Left lung (tissue), 10 donors: ENCODE data around the gene CLDN9. TPM values are rescaled to one million over a fixed set of nuclear protein-coding genes. Genes with fewer than 3 reads are reported as not detected.

ENCODE experiments used
- ATAC-seq: fragments of 200-7000 bp; cut with Tn5 transposase; one replicate; pipeline ENCODE4 v1.9.1; 2020; ENCODE audit warnings: moderate library complexity
- DNase-seq, 4 donors: peaks; one replicate each; pipeline ENCODE4 v3.0.0-alpha.2; 2013 to 2020
- H3K27ac ChIP-seq, 2 donors: fragments of 200-600 bp; sonication (generic) in 1 of 2; one replicate each; pipeline versions ENCODE4 v1.5.0 to v1.8.0; 2020 to 2021
- H3K27me3 ChIP-seq, 2 donors: fragments of 200-600 bp; sonication (generic) in 1 of 2; one replicate each; pipeline versions ENCODE4 v1.5.0 to v1.8.0; 2020 to 2021
- H3K36me3 ChIP-seq, 2 donors: fragments of 200-600 bp; sonication (generic) in 1 of 2; one replicate each; pipeline versions ENCODE4 v1.5.0 to v1.8.0; 2020 to 2021
- H3K4me1 ChIP-seq, 2 donors: fragments of 200-600 bp; one replicate each; pipeline ENCODE4 v1.8.0; 2021
- H3K4me3 ChIP-seq, 2 donors: fragments of 200-600 bp; sonication (generic) in 1 of 2; one replicate each; pipeline versions ENCODE4 v1.5.0 to v1.8.0; 2020 to 2021; ENCODE audit warnings: mild to moderate bottlenecking in 1 of 2
- H3K9me3 ChIP-seq, 2 donors: fragments of 200-600 bp; sonication (generic) in 1 of 2; one replicate each; pipeline versions ENCODE4 v1.5.0 to v1.8.0; 2020 to 2021
- CTCF ChIP-seq, 2 donors: fragments of 200-600 bp; sonication (generic) in 1 of 2; IDR thresholded peaks; one replicate each; pipeline versions ENCODE4 v1.5.0 to v1.8.0; 2021; ENCODE audit warnings: antibody characterized with exemption in 2 of 2
- intact Hi-C, 2 donors: fragments of 100-400 bp; cut with DNase I; formaldehyde crosslinking; loops; one replicate each; pipeline versions ENCODE4 v1.11.2 to v1.14.2; 2022
- polyA plus RNA-seq, 6 donors: library from polyadenylated mRNA; unstranded; fragments of 120-200 nt; gene quantifications; one replicate each; pipeline ENCODE4 v1.2.1, GENCODE V29; 2013; ENCODE audit not compliant: insufficient read length in 6 of 6
- total RNA-seq, 2 donors: library from RNA; stranded (reverse); fragmentation: NEBNext Ultra II Directional; extraction: Animal tissue kit (Norgen Biotek cat#: 25700); gene quantifications; one replicate each; pipeline ENCODE4 v1.2.1, GENCODE V29; 2021
- donor health status: DM: no; HTN: yes; CAD: no.
- donor health status: DM: no; HTN: no; CAD: no.

The CLDN9 gene
- total and polyA plus RNA-seq, 8 donors: 0.85 to 6.5 (median 5.8) TPM

GRCh38 chr16:3023669-3024478, 11.2 kb downstream of the CLDN9 start, which contains the start of the genes HCFC1R1 and THOC6:
Gene HCFC1R1, minus strand, starts transcription at chr16:3023942. Its CDS starts 1 bp downstream, at chr16:3023941.
Gene THOC6, plus strand, starts transcription at chr16:3024035. Its CDS starts 292 bp downstream, at chr16:3024327.
- no peak for TF ChIP-seq CTCF (IDR thresholded peaks at IDR 0.05)

GRCh38 chr16:3025032-3026002, 12.6 kb downstream of the CLDN9 start:
- DNase-seq (no peak), ATAC-seq (no peak)
- H3K36me3 ChIP-seq: peaks cover 0 to 26% of the 10 kb centered on the region in 2 donors
- no peak overlapping the region for H3K27ac ChIP-seq
- H3K4me1 ChIP-seq: peaks cover 29 to 67% of the 10 kb centered on the region in 2 donors
- intact Hi-C loops: no loop called here
- H3K9me3 ChIP-seq: no peaks in the 10 kb centered on the region
- H3K27me3 ChIP-seq: peaks cover 13 to 21% of the 10 kb centered on the region in 2 donors
- TF ChIP-seq CTCF (IDR thresholded peaks at IDR 0.05): no peak
- H3K4me3 ChIP-seq: peak overlapping the region in 1 of 2 donors; percentile 83

More at GRCh38 chr16:3023669-3024478, 11.2 kb downstream of the CLDN9 start, which contains the start of the genes HCFC1R1 and THOC6:
- H3K27ac ChIP-seq: peak within 1 kb of the TSS; percentile 94 to 97
- intact Hi-C loops: no loop called here
- H3K9me3 ChIP-seq: no peaks in the 10 kb centered on the region
- H3K36me3 ChIP-seq: peaks cover 0 to 26% of the 10 kb centered on the region in 2 donors
- H3K4me1 ChIP-seq: peaks cover 32 to 64% of the 10 kb centered on the region in 2 donors
- H3K27me3 ChIP-seq: peaks cover under 1 to 9% of the 10 kb centered on the region in 2 donors
- peak; percentile 94 to 99 (median 97) for DNase-seq
- peak; percentile 68 for ATAC-seq
- H3K4me3 ChIP-seq: peak within 1 kb of the TSS; percentile 61 to 83

- DNase-seq (no peak), ATAC-seq (no peak)
- Histone ChIP-seq H3K27ac (no peak overlapping the region), H3K9me3 (no peaks in the 10 kb centered on the region), H3K4me3 (no peak overlapping the region), H3K4me1 (peaks cover 29 to 67% of the 10 kb centered on the region in 2 donors), H3K36me3 (peaks cover 0 to 26% of the 10 kb centered on the region in 2 donors), H3K27me3 (peaks cover 18 to 28% of the 10 kb centered on the region in 2 donors)
- intact Hi-C loops: no loop called here
- TF ChIP-seq CTCF (IDR thresholded peaks at IDR 0.05): no peak
These were observed 13.3 kb downstream of the CLDN9 start for GRCh38 chr16:3026003-3026378.

- no peak for DNase-seq
- H3K9me3 ChIP-seq: no peaks in the 10 kb centered on the region
- H3K36me3 ChIP-seq: peaks cover 0 to 23% of the 10 kb centered on the region in 2 donors
- H3K27me3 ChIP-seq: peaks cover 24 to 36% of the 10 kb centered on the region in 2 donors
- no peak for TF ChIP-seq CTCF (IDR thresholded peaks at IDR 0.05)
- no peak overlapping the region for H3K4me3 ChIP-seq
- H3K4me1 ChIP-seq: peaks cover 21 to 58% of the 10 kb centered on the region in 2 donors
- intact Hi-C loops: no loop called here
- H3K27ac ChIP-seq: no peak overlapping the region
- ATAC-seq: no peak
These were observed 14.1 kb downstream of the CLDN9 start for GRCh38 chr16:3026609-3027488.
